Activated gamma-delta T cell treated with anti-CD3 and anti-CD28 coated beads, Interleukin-2, amount 50 U/mL, for 16 hours (primary cell): ENCODE measurements around the gene TOM1L1.
"Not testable (repeated sequence)": the region's sequence is repeated elsewhere in the genome, so short reads cannot be mapped to it uniquely, and the experiment has no call there.

Experiments
- DNase-seq: peaks from one replicate; pipeline ENCODE4 v3.0.0-alpha.2; 2020; ENCODE audit warnings: low read depth

TOM1L1 gene

GRCh38 chr17:54900457-54901229 is at the start of gene TOM1L1:
TOM1L1 (plus strand) TSS chr17:54900852; CDS start chr17:54900866, 14 bp downstream.
- no peak for DNase-seq

- DNase-seq = no peak
Observed at GRCh38 chr17:54859187-54859586, 41.5 kb upstream of the TOM1L1 start.

GRCh38 chr17:54860617-54861470 is 39.8 kb upstream of the TOM1L1 start:
- no peak for DNase-seq

GRCh38 chr17:54861471-54861983 is 39.1 kb upstream of the TOM1L1 start:
- DNase-seq = no peak

GRCh38 chr17:54863176-54863575 is 37.5 kb upstream of the TOM1L1 start:
- no peak for DNase-seq

GRCh38 chr17:54864070-54864469 is 36.6 kb upstream of the TOM1L1 start:
- no peak for DNase-seq

- no peak for DNase-seq
Observed at GRCh38 chr17:54864636-54865356, 35.9 kb upstream of the TOM1L1 start.

GRCh38 chr17:54867634-54868033 is 33.0 kb upstream of the TOM1L1 start:
- no peak for DNase-seq

- DNase-seq = no peak
Observed at GRCh38 chr17:54870671-54871175, 29.9 kb upstream of the TOM1L1 start.

GRCh38 chr17:54875906-54876305 is 24.7 kb upstream of the TOM1L1 start:
- DNase-seq = not testable (repeated sequence)

GRCh38 chr17:54876656-54877195 is 23.9 kb upstream of the TOM1L1 start:
- no peak for DNase-seq

GRCh38 chr17:54881255-54881972 is 19.2 kb upstream of the TOM1L1 start:
- DNase-seq = no peak

GRCh38 chr17:54882371-54882770 is 18.3 kb upstream of the TOM1L1 start:
- DNase-seq = no peak

GRCh38 chr17:54882950-54883349 is 17.7 kb upstream of the TOM1L1 start:
- DNase-seq = no peak

- no peak for DNase-seq
Observed at GRCh38 chr17:54883939-54884338, 16.7 kb upstream of the TOM1L1 start.

- no peak for DNase-seq
Observed at GRCh38 chr17:54887787-54888186, 12.9 kb upstream of the TOM1L1 start.

GRCh38 chr17:54888254-54888653 is 12.4 kb upstream of the TOM1L1 start:
- DNase-seq = no peak

- no peak for DNase-seq
Observed at GRCh38 chr17:54888981-54889380, 11.7 kb upstream of the TOM1L1 start.

GRCh38 chr17:54891176-54891821 is 9.4 kb upstream of the TOM1L1 start:
- DNase-seq = no peak

GRCh38 chr17:54892360-54892759 is 8.3 kb upstream of the TOM1L1 start:
- DNase-seq = no peak

- DNase-seq = no peak
Observed at GRCh38 chr17:54898576-54898975, 2.1 kb upstream of the TOM1L1 start.
